ENCODE results near the gene C11orf24.
"Not testable (repeated sequence)": the region's sequence is repeated elsewhere in the genome, so short reads cannot be mapped to it uniquely, and the experiment has no call there.

The C11orf24 gene

DNA sequence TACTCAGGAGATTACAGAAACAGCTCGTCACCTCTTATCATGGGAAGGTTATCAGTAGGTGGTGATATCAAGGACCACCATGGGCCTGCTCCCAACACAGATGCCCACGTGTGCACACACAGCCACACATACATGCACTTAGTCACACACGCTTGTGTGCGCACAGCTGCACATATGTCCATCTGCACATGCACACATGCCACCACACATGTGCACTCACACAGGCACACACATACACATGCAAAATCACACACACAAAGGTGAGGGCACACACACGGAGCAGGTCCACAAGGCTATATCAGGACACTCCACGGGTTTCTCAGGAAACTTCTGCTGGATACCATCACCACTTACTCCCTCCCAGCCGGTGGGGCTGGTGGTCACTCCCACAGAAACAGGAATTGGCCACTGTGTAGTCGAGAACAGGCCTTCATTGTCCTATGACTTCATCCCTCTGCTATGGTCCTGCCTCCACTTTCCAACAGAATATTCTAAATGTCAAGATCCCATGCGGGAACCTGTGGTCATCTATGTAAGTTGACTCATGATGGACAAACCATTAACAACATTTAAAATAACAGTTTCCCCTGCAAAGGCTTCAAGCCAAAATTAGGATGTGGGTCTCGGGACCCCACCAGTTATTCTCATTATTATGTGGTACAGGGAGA, 2.2 kb downstream of the C11orf24 start:
- DNase-seq, result peak; percentile 31

DNA sequence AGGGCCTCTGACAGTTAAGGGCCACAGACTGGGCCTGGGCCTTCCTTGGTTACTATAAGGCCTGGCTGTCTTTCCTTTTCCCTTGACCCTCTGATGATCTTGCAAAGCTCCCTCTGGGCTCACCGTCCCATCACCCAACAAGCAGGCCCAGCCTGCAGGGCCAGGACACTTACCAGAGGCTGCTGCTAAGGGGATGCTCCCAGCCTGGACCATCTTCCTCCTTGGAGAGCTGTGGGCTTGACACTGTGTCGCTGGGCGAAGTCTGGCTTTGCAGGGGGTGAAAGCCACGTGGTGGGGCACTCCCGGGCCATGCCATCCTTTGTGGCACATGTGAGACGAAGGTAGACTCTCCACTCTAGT, 3.9 kb downstream of the C11orf24 start:
- DNase-seq, result no peak

DNA sequence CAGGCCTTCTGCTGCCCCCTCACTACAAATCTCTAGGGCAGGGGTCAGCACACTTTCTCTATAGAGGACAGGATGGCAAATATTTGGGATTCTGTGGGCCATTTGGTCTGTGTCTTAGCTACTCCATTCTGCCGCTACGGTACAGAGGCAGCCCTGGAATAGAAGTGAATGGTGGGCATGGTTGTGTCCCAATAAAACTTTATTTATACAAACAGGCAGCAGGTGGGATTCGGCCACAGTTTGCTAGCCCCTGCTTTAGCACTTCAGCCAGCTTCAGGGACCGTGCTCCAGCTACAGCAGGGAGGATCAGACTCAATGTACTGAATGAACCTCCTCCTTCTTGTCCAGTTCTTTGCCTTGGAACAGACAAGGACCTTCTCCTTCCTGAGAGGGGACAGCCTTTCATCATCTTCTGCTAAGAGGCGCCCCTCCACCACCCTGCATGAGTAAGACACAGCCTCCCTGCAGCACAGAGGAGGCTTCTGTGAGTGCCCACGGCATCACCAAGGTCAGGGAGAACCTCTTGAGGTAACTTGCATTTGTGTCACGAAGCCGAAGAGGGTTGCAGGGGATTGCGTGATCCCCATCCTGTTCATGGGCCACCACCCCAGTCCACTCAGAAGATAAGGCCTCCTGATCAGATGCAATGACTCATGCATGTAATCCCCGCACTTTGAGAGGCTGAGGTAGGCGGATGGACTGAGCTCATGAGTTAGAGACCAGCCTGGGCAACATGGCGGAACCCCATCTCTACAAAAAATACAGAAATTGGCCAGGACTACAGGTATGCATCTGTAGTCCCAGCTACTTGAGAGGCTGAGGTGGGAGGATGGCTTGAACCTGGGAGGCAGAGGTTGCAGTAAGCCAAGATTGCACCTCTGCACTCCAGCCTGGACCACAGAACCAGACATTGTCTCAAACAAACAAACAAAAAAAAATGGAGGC, 4.6 kb downstream of the C11orf24 start:
- peak; percentile 14 for DNase-seq

DNA sequence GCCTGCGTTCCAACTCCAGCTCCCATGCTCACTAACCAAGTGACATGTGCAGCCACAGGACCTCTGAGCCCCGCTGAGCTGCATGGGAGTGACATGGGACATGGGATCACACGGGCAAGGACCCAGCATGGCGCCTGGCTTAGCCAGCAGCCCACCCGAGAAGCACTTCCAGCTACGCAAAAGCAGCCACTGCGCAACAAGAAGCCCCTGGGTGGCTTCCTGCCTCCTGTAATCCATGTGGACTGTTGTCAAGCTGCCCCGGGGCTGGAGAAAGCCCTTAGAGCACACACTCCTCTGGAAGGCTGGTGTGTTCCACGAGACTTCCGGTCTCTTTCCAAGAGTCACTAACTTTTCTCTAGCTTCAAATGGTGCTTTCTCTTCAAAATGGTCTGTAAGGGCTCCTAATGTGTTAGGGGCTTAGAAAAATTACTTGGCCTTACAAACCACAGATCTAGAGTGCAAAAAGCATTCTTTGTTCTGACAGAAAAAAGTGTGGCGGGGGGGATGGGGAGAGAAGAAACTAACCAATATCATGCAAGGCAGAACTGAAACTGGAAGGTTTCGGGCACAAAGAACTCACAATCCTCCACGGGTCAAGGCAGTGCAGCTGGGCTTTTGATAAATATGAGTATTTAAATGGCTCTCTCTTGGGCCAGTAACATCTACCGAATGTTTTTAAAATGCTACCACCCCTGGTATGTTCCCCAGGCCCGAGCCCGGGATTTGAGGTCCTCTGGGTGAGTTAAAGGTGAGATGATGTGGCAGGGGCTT, 5.5 kb downstream of the C11orf24 start:
- DNase-seq, result peak; percentile 39

DNA sequence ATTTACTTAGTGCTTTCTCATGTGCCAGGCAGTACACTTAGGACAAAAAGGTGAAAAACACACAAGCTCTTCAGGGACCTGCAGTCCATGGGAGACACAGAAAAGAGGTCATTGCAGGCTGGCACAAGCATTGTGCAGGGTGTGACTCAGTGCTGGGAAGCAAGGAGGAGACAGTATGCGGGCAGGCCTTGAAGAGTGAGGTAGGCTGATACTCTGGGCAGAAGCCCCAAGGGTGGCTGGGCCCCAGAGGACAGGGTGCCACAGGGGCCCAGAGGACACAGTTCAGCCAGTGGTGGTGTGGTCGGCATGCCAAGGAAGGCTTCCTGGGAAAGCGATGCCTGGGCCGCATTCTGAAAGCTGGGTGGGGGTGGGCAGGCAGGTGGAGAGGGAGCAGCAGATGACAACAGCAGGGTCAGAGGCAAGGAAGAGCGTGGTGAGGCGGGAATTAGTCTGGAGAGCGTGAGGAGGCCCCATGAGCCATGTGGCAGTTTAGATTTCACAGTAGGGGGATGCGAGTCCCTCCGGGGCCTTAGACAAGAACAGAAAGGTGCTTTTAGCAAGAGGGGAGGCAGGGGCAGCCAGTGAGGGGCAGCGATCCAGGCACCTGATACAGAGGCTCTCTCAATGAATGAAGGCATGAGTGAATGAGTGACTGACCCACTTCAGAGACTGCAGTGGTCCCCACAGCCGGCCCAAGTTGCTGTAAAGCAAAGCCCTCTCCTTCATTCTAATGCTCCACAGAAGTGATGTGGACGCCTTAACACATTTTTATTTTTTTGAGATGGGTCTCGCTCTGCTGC, 6.8 kb downstream of the C11orf24 start:
- no peak for DNase-seq

DNA sequence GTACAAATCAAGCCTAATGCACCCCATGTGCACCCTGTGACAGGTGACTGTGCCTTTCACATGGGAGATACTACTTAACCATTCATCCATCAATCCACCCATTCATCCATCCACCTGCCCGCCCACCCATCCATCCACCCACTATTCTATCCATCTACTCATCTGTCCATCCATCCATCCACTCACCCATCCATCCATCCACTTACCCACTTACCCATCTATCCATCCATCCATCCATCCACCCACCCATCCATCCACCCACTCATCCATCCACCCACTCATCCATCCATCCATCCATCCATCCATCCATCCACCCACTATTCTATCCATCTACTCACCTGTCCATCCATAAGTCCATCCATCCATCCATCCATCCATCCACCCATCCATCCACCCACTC, 7.5 kb downstream of the C11orf24 start:
- DNase-seq, result no peak

DNA sequence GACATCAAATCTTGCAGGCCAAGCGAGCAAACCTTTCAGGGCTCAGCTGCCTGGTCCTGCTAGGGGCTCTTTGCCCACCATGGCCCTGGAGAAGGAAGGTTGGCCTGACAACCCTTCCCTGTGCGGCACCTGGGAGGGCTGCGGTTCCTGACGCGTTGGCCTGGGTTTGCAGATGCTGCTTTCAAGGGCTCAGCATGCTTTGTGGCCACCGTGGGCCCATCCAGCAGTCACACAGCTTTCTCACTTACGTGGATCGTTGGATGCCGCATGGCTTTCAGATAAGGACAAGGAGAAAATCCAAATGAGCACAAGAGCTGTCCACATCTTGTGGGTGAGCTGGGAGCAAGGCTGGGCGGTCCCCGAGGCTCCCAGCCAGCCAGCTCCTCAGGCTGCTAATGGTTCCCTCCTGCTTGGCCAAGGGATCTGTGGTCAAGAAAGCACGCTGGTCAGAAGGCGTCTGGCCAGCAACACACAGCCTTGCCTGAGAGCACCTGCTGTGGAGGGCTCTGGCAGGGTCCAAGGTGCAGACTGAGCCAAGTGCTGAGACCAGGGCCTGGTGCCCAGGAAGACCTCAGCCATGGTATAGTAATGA, 8.2 kb downstream of the C11orf24 start:
- DNase-seq, result no peak

DNA sequence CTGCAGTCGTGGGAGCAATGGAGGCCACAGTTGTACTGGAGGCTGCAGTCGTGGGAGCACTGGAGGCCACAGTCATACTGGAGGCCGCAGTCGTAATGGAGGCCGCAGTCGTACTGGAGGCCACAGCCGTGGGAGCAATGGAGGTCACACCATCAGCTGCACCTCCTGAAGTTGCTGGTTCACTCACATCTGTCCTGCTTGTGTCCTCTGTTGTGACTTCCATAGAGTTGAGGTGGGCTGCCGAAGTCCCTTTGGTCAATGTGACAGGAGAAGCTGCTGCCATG, 9.3 kb downstream of the C11orf24 start:
- DNase-seq, result no peak

DNA sequence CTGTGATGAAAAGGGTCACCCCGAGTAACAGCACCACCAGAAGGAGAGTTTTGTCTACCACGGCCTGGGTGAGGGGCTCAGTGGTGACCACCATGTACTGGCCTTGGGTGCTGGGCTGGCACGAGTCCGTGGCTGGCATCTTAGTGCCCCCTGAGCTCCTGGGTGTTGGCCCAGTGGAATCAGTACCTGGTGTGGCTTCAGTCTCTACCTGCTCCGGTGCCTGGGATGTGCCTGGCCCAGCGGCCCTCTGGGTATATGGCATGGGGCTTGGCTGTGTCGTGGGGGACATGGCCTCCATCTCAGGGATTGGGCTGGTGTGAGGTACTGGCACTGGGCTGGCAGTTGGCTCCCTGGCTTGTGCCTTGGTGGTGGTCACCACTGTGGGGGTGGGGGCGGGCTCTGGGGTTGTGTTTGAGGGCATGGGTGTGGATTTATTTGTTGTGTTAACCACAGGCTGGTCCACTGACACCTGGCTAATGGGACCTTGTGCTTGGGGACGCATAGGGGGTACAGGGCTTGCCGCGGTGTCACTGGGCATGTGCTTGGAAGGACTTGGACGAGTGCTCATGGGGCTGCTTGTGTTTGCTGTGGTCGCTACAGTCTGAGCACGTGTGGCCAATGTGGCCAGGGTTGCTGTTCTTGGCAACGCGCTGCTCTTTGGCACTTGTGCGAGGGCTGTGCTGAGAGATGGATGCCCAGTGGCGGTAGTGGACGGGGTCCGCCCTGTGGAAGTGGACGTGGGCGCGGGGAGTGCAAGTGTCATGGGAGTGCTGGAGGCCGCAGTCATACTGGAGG, 9.8 kb downstream of the C11orf24 start:
- DNase-seq, result no peak

DNA sequence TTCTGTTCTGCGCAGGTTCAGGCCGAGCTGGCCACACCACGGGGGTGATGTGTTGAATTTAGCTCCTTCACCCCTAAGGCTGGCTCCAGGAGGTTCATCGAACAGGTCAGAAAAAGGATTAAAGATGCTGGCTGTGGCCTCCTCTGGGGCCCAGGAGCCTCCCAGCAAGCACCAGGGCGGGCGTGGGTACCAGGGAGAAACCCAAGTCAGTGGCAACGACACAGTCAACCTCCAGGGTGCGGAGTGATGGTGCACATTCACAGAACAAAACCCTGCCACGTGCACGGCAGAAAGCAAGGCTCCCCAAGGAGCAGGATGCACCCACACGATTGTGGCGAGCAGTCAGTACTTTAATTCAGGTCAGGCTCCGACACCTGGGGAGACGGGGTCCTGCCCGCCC, 10.8 kb downstream of the C11orf24 start:
- DNase-seq, result no peak

DNA sequence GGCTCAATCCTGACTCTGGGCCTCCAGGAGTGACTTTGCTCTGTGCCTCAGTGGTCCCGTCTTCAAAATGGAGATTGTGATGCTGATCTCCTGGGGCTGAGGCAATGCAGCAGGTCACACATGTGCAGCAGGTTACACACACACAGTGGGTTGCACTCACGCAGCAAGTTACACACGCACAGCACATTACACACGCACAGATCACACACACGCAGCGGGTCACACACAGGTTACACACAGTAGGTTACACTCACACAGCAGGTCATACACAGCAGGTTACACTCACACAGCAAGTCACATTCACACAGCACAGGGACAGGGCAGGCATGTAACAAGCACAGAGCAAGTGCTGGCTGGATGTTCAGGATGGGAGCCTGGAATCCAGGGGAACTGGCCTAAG, 11.3 kb downstream of the C11orf24 start:
- DNase-seq, result no peak

DNA sequence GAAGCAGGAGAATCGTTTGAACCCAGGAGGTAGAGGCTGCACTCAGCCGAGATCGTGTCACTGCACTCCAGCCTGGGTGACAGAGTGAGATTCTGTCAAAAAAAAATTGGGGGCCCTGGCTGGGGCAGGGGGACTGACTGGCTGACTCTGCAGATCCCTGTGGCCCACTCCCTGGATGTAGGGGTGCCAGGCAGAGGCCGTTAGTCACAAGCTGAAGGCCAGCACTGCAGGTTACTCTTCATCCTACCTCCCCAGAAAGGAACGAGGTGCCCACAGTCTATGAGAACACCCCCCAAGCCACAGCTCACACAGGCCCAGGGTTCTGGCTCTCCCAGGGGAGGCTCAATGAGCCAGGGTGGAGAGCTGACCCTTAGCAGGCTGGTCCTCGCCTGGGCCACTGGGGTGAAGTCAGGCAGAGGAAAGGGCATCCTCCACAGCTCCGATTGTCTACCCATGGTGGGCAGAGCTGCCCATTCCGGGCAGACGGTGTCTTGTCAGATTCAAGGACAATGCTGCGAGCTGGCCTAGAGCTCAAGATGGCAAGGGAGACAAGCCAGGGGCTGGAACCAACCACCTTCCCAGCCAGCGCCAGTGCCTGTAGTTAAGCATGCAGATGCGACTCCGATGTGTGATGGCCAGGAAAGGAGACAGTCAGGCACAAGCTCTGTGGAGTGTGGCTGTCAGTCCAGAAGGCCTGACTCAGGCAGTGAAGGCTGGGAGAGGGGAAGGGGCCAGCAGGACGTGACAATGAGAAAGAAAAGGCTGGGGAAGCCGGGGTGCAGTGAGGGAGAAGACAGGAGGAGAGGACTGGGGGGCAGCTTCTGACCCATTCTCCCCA, 12.4 kb downstream of the C11orf24 start:
- no peak for DNase-seq

DNA sequence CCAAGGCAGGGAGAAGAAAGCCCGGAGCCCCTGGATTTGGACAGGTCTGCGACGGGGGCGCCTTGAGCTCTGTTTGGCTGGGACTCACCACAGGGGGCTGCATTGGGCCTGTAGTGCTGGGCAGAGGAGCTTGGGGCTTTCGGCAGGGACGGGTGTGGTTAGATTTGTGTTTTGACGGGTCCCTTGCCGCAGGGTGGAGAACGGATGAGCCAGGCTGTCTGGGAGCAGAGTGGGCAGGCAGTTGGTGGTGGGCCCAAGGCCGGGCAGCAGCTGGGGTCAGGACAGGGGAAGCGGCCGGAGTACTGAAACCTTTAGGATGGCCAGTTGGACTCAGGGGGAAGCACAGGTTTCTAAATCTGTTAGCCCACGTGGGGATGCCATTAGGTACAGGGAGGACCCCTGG, 13.4 kb downstream of the C11orf24 start:
- DNase-seq, result no peak

DNA sequence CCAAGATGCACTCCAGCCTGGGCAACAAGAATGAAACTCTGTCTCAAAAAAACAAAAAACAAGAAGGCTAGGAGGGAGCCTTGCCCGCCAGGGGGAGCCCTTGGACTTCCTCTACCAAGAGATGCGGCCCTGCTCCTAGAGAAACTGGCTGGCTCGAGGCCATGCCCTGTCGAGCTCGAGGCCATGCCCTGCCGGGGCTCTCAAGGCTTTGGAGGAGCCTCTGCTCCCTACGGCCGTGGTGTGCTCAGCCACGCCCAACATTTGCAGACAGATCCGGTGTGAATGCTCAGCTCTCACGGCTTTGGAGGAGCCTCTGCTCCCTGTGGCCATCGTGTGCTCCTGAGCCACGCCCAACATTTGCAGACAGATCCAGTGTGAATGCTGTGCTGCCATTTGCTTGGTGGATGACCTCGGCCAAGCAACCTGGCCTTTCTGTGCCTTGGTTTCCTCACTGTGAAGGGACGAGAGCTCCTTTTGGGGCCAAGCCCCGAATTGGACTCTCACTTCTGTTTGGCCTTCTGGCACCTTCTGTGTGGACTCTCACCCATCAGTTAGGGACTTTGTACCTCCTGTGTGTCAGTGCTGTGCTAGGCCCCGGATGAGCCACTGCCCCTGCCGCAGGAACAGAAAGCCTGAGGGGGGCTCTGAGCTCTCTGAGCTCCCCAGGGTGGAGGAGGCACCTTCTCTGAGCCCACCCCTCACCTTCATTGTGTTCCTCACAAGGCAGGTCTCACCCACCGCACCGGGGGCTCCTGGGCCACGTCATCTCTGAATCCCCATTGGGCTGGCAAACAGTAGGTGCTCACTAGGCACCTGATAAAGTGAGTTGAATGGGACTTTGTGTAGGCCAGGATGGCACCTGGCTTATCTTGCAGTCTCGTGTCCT, 14.1 kb downstream of the C11orf24 start:
- peak; percentile 88 for DNase-seq

DNA sequence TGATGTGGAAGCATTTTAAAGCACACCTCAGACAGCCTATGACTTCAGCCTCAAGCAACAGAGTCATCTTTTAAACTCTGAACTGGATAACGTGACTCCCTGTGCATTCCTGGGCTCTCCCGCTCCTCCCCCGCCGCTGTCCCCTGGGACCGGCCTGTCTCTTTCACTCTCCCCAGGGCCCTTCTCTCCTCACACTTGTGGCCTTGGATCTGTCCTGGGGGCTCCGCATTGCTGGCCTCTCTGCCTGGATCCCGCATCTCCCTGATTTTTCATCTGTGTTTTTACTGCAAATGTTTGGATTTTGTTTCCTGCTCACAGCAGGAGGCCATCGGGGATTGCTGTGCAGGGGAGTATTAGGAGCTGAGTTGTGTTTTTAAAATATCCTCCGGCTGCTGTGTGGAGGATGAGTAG, 15.4 kb downstream of the C11orf24 start:
- no peak for DNase-seq

DNA sequence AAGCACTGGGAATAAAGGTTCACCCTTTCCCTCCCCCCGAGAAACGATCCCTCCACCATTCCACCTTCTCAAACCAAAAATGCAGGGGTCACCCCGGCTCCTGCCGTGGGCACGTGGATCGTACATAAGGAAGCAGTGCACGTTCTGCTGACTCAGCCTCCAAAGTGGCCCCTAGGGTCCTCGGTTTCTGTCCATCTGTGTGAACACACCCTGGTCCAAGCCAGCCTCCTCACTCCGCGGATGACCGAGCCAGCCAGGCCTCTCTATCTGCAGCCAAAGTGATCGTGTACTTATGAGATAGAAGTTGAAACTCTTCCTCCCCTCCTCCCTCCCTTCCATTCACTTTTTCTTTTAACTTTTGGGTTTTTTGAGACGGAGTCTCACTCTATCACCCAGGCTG, 16.2 kb downstream of the C11orf24 start:
- DNase-seq, result no peak

DNA sequence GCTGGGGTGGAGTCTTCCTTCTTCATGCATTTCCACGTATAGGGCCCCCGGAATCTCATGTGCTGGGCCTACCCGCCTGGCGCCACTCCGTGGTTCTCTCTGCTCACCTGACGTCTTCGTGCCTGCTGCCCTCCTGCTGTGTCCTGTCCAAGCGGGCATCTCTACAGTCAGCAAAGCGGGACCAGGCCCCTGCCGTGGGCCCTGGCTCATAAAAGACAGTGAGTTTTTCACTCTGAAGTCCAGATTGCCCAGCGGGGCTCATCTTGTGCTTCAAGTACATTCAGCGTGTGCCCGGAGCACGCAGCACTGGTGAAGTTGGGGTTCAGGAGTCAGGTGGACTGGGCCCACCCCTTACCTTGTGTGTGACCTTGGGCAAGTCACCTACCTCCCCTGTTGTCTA, 17.4 kb downstream of the C11orf24 start:
- no peak for DNase-seq

DNA sequence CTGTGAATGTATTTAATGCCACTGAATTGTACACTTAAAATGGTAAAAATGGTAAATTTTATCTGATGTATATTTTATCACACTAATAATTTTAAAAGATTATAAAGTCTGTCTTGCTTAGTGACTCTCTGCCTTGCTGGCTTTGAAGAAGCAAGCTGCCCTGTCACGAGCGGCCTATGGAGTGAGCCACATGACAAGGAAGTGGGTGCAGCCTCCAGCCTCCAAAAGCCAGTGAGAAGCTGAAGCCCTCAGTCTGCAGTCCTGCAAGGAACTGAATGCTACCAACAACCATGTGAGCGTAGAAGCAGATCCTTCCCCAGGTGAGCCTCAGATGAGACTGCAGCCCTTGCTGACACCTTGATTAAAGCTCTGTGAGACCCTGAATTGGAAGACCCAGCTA, 20.0 kb downstream of the C11orf24 start:
- peak; percentile 40 for DNase-seq

DNA sequence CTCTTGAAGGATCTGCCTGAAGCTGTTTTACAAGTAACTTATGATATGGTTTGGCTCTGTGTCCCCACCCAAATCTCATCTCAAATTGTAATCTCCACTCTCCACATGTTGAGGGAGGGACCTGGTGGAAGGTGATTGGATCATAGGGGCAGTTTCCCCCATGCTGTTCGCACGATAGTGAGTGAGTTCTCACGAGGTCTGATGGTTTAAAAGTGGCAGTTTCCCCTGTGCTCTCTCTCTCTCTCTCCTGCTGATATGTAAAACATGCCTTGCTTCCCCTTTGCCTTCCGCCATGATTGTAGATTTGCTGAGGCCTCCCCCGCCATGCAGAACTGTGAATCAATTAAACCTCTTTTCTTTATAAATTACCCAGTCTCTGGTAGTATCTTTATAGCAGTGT, 26.9 kb downstream of the C11orf24 start:
- DNase-seq, result not testable (repeated sequence)

DNA sequence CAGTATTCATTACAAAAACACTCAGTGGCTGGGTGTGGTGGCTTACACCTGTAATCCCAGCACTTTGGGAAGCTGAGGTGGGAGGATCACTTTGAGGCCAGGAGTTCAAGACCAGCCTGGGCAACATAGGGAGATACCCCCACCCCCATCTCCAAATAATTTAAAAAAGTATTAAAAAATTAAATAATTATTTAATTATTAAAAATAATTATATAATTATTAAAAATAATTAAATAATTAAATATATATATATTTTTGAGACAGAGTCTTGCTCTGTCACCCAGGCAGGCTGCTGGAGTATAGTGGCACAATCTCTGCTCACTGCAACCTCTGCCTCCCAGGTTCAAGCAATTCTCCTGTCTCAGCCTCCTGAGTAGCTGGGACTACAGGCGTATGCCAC, 27.9 kb downstream of the C11orf24 start:
- DNase-seq, result not testable (repeated sequence)
